ENCODE results near the gene CORO6.

The CORO6 gene

DNA sequence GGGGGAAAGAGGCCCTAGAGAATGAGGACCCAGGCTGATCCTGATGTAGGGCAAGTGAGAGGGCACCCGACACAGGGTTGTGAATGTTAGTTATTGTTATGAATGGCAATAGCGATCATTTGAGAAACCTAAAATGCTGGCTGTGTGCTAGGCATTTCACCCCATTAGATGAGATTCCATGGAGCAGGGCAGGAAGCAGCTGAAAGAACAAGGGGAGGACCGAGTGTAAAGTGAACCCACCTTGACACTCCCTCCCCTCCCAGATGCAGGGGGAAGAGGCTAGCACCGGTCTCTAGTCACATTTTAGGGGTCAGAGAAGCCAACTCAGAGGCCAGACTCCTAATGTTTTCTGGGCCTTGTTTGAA, 553 bp upstream of the CORO6 start:
- no peak for DNase-seq (ENCODE audit: low spot score)
- peaks cover 32% of the 10 kb centered on the region for H3K4me1 Mint-ChIP-seq (ENCODE audit: low read depth)
- H3K27ac Mint-ChIP-seq = no peak overlapping the region

DNA sequence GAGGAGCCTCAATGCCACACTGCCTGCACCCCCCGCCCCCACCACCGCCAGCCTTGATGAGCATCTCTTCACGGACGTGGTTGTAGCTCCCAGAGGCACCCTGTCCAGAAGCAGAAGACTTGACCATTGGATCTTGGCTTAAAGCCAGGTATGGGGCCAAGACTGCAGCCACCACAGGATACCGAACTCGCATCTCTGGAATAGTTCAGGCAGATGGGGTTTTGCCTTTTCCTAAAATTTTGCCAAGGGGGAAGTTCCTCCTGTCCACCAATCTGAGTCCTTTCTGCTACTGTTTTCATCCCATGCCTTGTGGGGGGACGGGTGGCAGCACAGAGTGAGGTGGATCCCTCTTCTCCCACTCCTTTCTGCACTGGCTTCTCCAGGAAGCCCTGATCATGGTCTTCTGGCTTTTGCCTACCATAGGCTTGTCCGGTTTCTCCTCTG, 939 bp downstream of the CORO6 start:
- peaks cover 37% of the 10 kb centered on the region for H3K4me1 Mint-ChIP-seq (ENCODE audit: low read depth)
- peaks cover 4% of the 10 kb centered on the region for H3K27me3 Mint-ChIP-seq (ENCODE audit: low read depth)
- DNase-seq (ENCODE audit: low spot score) = no peak
- peaks cover 8% of the 10 kb centered on the region for H3K36me3 Mint-ChIP-seq (ENCODE audit: low read depth)
- no peaks in the 10 kb centered on the region for H3K9me3 Mint-ChIP-seq
- H3K27ac Mint-ChIP-seq = no peak overlapping the region
- H3K4me3 Mint-ChIP-seq = peak overlapping the region; percentile 66

More for the DNA sequence above, 553 bp upstream of the CORO6 start:
- peaks cover 12% of the 10 kb centered on the region for H3K36me3 Mint-ChIP-seq (ENCODE audit: low read depth)
- no peaks in the 10 kb centered on the region for H3K9me3 Mint-ChIP-seq
- peak overlapping the region; percentile 78 for H3K4me3 Mint-ChIP-seq
- peaks cover 1% of the 10 kb centered on the region for H3K27me3 Mint-ChIP-seq (ENCODE audit: low read depth)

DNA sequence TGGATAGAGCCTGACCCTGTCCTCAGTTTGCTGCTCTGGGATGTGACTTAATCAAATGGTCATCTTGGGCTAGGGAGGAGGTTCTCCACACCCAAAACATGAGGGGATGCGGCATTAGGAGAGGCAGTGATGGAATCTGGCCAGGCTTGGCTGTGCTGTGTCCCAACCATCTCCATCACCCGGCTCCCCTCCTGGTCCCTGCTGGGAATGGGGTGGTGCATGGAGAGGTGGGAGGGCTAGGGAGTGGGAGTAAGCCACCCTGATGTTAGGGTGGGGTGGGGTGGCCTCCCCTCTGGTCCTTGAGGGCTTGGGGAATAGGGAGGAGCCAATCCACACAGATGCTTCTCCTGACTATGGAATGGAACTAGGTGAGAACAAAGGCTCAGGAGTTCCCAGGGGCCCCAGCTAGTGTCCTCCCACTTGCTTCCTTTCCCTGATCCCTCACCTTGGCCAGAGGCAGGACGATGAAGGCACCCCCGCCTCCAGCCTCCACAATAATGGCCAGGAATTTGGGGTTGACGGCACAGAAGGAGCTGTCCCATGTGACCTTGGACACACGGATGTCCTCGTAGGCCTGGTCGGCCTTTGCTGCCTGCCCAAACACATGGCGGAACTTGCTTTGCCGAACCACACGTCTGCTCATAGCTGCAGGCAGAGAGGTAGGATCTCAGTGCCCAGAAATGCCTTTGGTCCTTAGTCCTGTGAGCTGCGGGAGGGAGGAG, 1.8 kb downstream of the CORO6 start:
- peaks cover 42% of the 10 kb centered on the region for H3K4me1 Mint-ChIP-seq (ENCODE audit: low read depth)

DNA sequence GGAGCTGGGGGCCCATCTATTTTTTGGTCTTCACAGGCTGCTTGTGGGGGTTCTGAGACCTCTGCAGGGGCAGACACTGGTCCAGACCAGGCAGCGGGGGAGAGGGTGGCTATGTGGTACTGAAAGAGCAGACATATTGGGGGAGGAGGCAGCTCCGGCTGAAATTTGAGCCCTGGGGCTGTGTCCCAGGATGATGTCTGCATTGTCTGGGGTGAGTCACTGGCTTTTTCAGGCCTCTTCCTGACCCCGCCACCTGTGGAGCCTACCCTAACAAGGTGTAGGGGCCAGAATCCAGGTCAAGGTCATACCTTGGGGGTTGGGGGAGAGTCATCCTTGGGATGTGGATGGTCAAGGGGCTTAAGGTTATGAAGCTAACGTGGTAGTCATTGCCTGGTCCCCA, 2.4 kb downstream of the CORO6 start:
- Mint-ChIP-seq H3K4me3 (no peak overlapping the region), H3K4me1 (ENCODE audit: low read depth) (peaks cover 43% of the 10 kb centered on the region), H3K27ac (no peak overlapping the region), H3K36me3 (ENCODE audit: low read depth) (peaks cover 2% of the 10 kb centered on the region), H3K27me3 (ENCODE audit: low read depth) (peaks cover 11% of the 10 kb centered on the region), H3K9me3 (no peaks in the 10 kb centered on the region)
- DNase-seq (ENCODE audit: low spot score) = no peak

More for the DNA sequence above, 1.8 kb downstream of the CORO6 start:
- Mint-ChIP-seq H3K36me3 (ENCODE audit: low read depth) (peaks cover 7% of the 10 kb centered on the region), H3K27ac (no peak overlapping the region), H3K9me3 (no peaks in the 10 kb centered on the region), H3K27me3 (ENCODE audit: low read depth) (peaks cover 9% of the 10 kb centered on the region), H3K4me3 (peak overlapping the region; percentile 11)
- DNase-seq (ENCODE audit: low spot score) = no peak

DNA sequence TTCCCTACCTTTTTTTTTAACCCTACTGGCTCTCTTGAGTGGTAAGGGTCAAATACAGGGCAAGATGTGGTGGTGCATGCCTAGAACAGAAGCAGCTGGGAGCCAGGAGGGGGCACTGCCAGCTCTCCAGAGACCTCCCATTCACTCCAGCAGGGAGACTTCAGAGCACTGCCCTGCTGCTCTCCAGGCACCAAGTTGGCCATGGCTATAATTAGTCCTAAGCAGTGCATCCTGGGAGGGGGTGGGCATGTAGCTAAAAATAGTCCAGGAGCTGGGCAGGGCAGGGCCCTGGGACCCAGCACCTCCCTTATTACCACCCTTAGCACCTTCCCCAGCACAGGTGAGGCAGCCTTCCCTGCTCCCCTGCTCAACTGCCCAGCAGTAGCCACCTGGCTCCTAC, 3.5 kb downstream of the CORO6 start:
- H3K9me3 Mint-ChIP-seq = no peaks in the 10 kb centered on the region
- H3K27ac Mint-ChIP-seq = no peak overlapping the region
- H3K4me1 Mint-ChIP-seq (ENCODE audit: low read depth) = peaks cover 44% of the 10 kb centered on the region
- H3K27me3 Mint-ChIP-seq (ENCODE audit: low read depth) = peaks cover 11% of the 10 kb centered on the region
- no peak for DNase-seq (ENCODE audit: low spot score)
- H3K36me3 Mint-ChIP-seq (ENCODE audit: low read depth) = no peaks in the 10 kb centered on the region
- no peak overlapping the region for H3K4me3 Mint-ChIP-seq

DNA sequence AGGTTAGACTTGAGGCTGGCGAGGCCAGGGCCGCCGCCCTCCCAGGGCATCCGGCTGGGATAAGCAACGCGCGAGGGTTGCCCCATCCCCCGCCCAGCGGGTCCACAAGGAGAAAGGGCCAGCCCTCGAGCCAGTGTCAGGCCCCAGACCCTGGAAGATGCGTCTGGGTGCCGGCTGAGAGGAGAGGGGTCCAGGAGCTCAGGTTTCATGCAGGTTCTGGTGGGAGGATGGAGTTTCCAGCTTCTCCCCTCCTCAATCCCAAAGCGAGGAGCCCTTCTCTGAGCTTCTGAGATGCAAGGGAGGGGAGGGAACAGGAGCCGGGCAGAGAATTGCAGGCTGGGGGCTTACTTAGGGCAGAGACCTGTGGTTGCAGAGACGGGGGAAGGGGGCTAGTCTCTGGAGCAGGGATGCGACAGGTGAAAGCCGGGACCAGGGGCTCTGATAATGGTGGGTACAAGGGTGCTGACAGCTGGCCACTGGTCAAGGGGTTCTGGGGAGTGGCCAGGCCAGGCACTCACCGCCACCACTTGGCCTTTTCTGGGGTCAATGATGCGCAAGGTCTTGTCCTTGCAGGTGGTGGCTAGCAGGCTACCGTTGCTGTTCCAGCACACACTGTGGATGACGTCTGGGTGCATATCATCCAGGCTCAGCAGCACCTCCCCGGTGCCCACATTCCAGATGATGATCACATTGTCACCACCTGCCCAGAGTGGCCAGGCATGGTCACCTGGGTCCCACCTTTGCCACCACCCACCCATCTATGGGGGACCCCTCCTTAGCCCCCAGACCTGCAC, 4.2 kb downstream of the CORO6 start:
- peak overlapping the region; percentile 20 for H3K27ac Mint-ChIP-seq

DNA sequence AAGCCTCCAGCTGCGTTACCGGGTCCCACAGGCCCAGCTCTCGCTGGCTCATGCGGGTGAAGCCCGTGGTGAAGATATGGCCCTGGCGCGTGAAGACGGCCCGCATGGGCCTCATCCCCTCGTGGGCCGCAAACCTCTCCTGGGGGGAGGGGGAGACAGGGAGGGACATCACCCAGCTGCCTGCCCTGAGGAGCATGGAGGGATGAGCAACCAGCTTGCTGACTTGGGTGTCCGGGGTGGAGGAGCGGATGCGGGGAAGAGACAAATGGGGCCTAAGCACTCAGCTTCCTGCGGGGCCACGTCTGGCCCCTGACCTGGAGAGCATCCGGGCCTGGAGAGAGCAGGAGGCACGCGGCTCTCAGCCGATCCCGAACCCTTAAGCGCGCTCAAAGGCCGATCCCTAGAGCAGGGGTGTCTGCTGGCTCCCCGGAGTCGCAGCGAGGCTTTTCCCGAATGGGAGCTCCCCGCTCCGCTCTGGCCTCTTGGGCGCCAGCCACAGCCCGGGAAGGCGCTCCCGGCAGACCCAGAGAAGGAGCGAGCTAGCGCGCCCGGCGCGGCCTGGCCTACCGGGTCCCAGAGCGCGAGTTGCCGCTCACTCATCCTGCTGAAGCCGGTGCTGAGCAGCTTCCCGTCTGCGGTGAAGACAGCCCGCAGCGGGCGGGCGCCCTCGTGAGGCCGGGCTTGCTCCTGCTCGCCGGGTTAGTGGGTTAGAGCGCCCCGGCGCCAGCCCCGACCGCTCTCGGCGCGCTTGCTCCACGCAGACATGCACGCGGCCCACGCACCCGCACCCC, 5.0 kb downstream of the CORO6 start:
- Mint-ChIP-seq H3K9me3 (no peaks in the 10 kb centered on the region), H3K27me3 (ENCODE audit: low read depth) (peaks cover 11% of the 10 kb centered on the region), H3K4me3 (peak overlapping the region; percentile 85), H3K27ac (peak overlapping the region; percentile 87), H3K4me1 (ENCODE audit: low read depth) (peaks cover 38% of the 10 kb centered on the region), H3K36me3 (ENCODE audit: low read depth) (no peaks in the 10 kb centered on the region)
- peak; percentile 88 for DNase-seq (ENCODE audit: low spot score)

More for the DNA sequence above, 4.2 kb downstream of the CORO6 start:
- peaks cover 11% of the 10 kb centered on the region for H3K27me3 Mint-ChIP-seq (ENCODE audit: low read depth)
- peaks cover 44% of the 10 kb centered on the region for H3K4me1 Mint-ChIP-seq (ENCODE audit: low read depth)
- no peak overlapping the region for H3K4me3 Mint-ChIP-seq
- no peak for DNase-seq (ENCODE audit: low spot score)
- H3K36me3 Mint-ChIP-seq (ENCODE audit: low read depth) = no peaks in the 10 kb centered on the region
- H3K9me3 Mint-ChIP-seq = no peaks in the 10 kb centered on the region

DNA sequence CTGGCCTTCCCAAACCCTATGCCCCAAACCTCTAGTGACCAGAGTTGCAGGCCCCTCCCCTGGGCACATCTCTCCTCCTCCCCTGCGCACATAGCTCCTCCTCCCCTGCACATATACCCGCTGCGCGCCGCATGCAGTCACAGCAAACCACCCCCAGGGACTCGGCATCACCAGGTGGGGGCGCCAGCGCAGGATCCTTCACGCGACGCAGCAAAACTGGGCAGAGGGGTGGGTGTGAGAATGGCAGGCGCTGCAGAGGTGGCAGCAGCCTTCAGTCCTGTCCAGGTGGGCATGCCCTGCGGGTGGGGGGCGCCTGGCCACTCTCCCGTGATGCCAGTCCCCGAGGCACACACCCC, 5.6 kb downstream of the CORO6 start:
- Mint-ChIP-seq H3K27me3 (ENCODE audit: low read depth) (peaks cover 11% of the 10 kb centered on the region), H3K4me3 (peak overlapping the region; percentile 85), H3K9me3 (no peaks in the 10 kb centered on the region), H3K36me3 (ENCODE audit: low read depth) (no peaks in the 10 kb centered on the region), H3K27ac (peak overlapping the region; percentile 87), H3K4me1 (ENCODE audit: low read depth) (peaks cover 37% of the 10 kb centered on the region)
- peak; percentile 90 for DNase-seq (ENCODE audit: low spot score)

DNA sequence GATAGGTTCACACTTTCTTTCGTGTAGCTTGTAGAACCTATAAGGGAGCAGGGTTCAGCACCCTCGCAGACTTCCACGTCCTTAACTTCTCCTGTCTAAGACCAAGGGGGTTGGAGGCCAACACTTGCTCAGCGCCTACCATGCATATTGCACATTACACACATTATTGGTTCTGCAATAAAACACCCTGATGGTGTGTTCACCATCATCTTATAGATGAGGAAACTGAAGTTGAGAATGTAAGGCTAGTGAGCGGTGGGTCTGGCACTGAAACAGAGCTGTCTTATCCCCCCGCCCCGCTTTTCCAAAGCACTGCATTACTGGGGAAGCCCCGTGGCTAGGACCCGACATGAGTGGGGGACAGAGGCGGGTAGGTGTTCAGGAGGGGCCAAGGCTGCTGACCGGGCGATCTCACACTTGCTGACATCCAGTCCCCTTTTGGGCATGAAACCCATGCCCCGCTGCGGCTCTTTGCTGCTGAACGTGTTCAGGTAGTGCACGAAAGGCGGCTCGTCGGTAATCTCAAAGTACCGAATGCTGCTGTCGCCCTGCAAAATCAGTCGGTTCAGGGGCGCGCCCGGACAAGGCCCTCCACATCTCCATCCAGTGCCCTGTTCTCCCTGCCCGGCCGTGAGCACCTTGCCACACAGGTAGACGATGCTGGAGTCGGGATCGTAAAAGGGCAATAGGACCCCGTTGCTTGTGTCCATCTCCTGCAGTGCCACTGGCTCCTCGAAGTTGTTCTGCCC, 6.2 kb downstream of the CORO6 start:
- Mint-ChIP-seq H3K4me3 (peak overlapping the region; percentile 85), H3K4me1 (ENCODE audit: low read depth) (peaks cover 34% of the 10 kb centered on the region), H3K27ac (peak overlapping the region; percentile 87), H3K27me3 (ENCODE audit: low read depth) (peaks cover 10% of the 10 kb centered on the region), H3K36me3 (ENCODE audit: low read depth) (no peaks in the 10 kb centered on the region), H3K9me3 (no peaks in the 10 kb centered on the region)
- DNase-seq (ENCODE audit: low spot score) = no peak

DNA sequence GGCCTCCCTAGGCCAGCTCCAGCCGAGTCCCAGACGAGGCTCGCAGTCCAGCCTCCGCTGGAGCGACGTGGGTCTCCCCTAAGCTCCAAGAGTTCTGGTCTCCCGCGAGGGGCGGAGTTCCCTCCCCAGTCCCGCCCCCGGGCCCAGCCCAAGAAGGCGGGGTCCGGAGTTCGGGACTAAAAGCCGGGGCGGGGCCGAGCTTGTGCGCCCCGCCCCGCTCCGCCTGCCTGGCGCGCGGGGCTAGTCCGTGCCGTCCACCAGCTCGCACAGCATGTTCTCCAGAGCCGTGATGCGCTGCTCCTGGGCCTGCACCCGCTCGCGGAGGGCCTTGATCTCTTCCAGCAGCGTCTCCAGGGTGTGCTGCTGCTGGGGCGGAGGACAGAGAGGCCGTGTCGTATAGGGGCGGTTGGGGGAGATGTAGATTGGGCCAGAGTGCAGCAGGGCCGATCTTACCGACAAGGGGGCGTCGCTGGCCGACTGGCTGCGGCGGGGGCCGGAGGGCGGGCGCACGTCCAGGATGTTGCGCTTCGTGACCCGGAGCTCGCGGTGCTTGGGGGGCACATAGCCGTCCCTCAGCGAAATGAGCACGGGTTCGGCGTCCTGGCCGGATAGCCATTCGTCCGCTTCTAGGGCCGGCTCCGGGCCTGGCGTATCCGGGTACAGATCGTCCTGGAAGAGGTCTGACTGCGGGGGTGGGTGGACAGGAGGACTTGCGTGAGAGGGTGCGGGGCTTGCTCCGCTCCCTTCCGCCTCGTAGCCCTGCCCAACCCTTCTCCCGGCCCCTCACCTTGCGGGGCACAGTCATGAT, 7.0 kb downstream of the CORO6 start:
- Mint-ChIP-seq H3K27ac (peak overlapping the region; percentile 92), H3K4me1 (ENCODE audit: low read depth) (peaks cover 34% of the 10 kb centered on the region), H3K36me3 (ENCODE audit: low read depth) (no peaks in the 10 kb centered on the region), H3K27me3 (ENCODE audit: low read depth) (peaks cover 10% of the 10 kb centered on the region), H3K4me3 (peak overlapping the region; percentile 85), H3K9me3 (no peaks in the 10 kb centered on the region)
- peak; percentile 85 for DNase-seq (ENCODE audit: low spot score)

DNA sequence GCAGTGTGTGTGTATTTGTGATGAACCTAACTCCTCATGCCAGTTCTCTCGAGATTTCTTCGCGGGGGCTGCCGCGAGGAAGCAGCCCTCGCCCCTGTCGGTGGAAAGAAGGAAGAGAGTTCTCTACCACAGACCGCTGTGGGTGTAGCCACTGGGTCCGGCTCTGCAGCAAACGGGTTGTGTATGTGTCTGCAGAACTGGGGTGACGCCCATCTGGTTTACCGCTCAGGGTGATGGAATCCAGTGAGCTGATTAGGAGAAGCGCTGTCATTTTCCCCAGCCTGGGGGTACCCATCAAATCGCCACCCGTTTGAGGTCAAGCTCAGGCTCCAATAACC, 7.7 kb downstream of the CORO6 start:
- Mint-ChIP-seq H3K27ac (peak overlapping the region; percentile 92), H3K27me3 (ENCODE audit: low read depth) (peaks cover 10% of the 10 kb centered on the region), H3K4me1 (ENCODE audit: low read depth) (peaks cover 34% of the 10 kb centered on the region), H3K4me3 (peak overlapping the region; percentile 85), H3K9me3 (no peaks in the 10 kb centered on the region), H3K36me3 (ENCODE audit: low read depth) (no peaks in the 10 kb centered on the region)
- peak; percentile 59 for DNase-seq (ENCODE audit: low spot score)

DNA sequence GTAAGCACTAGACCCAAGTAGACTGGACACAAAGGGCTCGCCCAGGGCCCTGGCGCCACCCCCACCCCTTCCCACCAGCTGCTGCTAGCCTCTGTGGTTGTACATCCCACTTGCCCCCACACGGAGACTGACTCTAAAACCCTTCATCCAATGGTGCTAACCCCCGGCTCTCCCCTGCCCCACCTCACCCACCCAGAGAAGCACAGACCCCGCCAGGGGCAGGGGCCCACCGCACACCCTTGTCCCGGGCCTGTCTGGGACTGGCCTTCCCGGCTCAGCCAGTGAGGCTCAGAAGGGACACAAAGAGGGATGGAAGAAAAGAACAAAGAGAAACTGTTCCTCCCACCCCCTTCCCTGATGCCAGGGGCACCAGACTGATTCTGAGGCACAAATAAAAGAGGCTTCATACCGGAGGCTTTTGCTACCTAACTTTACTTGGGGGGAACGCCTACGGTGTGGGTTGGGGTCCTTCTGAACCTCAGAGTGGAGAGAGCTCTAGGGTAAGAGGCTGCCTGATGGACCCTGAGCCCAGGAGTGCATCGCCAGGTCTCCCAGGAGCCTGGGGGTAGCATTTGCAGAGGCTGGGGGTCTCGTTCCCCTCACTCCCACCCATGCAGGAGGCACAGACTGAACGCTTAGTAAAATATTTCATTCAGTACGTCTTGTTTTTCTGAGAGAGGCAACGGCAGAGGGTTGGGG, 8.2 kb downstream of the CORO6 start:
- Mint-ChIP-seq H3K9me3 (no peaks in the 10 kb centered on the region), H3K27me3 (ENCODE audit: low read depth) (peaks cover 10% of the 10 kb centered on the region), H3K4me1 (ENCODE audit: low read depth) (peaks cover 34% of the 10 kb centered on the region), H3K36me3 (ENCODE audit: low read depth) (no peaks in the 10 kb centered on the region), H3K27ac (peak overlapping the region; percentile 92), H3K4me3 (peak overlapping the region; percentile 85)
- DNase-seq (ENCODE audit: low spot score) = no peak
